GM18508 (cell line): ENCODE data around the gene DENND5B.
"Not testable (repeated sequence)": the region's sequence is repeated elsewhere in the genome, so short reads cannot be mapped to it uniquely, and the experiment has no call there.

Source experiments
- ATAC-seq: cut with Tn5 transposase; IDR thresholded peaks from one replicate; pipeline ENCODE4 v1.9.1; 2021; ENCODE audit warnings: moderate number of reproducible peaks; ENCODE audit not compliant: insufficient read depth, unreplicated experiment

Gene DENND5B

GRCh38 chr12:31514912-31515311 is 76.0 kb downstream of the DENND5B start:
- no peak for ATAC-seq

DNA sequence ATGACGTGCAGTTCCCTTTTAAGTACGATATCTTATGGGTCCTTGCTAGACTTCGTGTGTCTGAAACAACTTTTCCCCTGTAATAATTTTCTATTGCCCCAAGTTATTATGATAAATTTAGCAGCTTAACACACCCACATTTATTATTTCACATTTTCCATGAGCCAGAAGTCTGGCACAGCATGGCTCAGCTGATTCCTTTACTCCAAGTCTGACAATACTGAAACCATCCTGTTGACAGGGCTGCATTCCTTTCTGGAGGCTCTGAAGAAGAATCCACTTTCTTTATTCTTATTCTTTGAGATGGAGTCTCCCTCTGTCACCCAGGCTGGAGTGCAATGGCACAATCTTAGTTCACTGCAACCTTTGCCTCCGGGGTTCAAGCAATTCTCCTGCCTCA is 80.9 kb downstream of the DENND5B start:
- ATAC-seq, result no peak

GRCh38 chr12:31508436-31509150 is 82.3 kb downstream of the DENND5B start:
- ATAC-seq, result no peak

DNA sequence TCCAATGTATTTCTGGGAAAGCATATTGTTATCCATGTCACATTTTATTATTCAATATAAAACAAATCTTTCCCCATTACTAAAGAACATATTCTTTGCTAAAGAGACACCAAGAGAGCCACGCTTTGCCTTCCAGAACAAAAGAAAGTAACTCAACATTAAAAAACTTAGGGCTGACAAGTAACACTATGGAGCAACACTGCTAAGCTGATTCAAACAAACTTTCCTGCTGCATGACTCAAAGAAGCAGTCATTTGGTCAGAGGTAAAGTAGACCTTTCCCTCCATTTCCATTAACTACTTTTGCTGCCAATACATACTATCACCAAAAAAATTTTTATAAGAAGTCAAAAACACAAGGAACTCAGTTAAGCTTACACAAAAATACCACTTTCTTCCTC is 83.0 kb downstream of the DENND5B start:
- ATAC-seq, result no peak

DNA sequence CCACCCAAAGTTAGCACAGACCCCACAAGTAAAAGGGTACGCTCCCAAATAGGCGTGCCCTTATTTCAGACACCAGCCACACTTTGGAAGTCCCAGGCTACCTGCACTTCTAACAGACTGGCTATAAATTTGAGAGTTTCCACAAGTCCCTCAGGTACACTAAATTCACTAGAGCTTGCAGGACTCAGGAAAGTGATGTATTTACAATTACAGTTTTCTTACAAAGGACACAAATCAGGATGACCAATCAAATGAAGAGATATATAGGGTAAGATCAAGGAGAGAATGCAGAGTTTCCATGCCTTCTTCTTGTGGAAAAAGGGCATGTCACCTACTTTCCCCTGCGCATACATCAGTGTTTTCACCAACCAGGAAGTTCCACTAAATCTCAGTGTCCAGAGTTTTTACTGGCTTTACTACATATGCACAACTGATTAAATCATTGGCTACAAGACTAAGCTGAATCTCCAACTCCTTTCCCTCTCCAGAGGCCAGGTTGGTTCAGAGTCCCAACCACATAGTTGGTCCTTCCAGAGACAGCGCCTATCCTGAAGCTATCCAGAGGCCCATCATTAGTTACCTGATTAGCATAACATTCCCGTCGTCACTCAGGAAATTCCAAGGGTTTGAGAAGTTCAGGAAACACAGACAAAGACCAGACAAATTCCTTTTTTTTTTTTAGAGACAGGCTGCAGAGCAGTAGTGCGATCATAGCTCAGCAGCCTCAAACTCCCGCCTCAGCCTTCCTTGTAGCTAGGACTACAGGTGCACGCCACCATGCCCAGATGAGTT is 84.2 kb downstream of the DENND5B start:
- ATAC-seq, result no peak

- no peak for ATAC-seq
Measured at GRCh38 chr12:31504625-31505222, 86.2 kb downstream of the DENND5B start.

DNA sequence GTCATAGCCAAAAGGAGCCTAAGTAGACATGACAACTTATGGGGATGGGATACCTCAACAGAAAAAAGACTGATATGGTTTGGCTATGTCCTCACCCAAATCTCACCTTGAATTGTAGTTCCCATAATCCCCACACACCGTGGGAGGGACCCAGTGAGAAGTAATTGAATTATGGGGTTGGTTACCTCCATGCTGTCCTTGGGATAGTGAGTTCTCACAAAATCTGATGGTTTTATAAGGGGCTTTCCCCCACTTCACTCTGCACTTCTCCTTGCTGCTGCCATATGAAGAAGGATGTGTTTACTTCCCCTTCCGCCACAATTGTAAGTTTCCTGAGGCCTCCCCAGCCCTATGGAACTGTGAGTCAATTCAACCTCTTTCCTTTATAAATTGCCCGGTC is 89.9 kb downstream of the DENND5B start:
- not testable (repeated sequence) for ATAC-seq

- no peak for ATAC-seq
Measured at GRCh38 chr12:31499567-31499966, 91.4 kb downstream of the DENND5B start.

GRCh38 chr12:31498424-31498823 is 92.5 kb downstream of the DENND5B start:
- no peak for ATAC-seq

DNA sequence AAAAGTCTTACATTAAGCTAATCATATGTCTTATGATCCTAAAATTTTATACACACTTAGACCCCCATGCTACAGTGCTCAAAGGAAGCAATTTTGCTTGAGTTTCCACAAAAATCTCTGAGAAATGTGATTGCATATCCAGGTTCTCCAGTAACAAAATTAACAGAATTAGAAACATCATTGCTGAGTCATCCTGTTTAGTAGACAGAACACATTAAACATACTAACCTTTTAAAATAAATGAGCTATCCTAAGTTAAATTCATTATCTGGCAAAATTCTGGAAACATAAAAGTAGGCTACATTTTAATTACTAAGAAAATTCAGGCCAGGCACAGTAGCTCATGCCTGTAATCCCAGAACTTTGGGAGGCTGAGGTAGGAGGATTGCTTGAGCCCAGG is 94.7 kb downstream of the DENND5B start:
- no peak for ATAC-seq

DNA sequence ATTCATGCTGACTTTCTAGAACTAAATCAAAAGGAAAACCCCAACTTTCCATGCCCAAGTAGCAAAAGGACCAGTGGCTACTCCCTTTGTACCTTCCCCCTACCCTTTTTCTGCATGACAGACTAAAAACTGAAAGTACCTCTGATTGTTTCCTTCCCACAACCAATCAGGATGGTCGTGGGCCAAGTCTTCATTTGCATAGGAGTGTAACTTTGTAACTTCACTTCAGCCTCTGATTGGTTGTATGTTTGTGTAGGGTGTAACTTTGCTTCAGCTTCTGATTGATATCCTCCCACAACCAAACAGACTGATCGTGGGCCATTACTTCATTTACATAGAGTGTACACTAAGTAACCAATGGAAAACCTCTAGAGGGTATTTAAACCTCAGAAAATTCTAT is 96.5 kb downstream of the DENND5B start:
- no peak for ATAC-seq

DNA sequence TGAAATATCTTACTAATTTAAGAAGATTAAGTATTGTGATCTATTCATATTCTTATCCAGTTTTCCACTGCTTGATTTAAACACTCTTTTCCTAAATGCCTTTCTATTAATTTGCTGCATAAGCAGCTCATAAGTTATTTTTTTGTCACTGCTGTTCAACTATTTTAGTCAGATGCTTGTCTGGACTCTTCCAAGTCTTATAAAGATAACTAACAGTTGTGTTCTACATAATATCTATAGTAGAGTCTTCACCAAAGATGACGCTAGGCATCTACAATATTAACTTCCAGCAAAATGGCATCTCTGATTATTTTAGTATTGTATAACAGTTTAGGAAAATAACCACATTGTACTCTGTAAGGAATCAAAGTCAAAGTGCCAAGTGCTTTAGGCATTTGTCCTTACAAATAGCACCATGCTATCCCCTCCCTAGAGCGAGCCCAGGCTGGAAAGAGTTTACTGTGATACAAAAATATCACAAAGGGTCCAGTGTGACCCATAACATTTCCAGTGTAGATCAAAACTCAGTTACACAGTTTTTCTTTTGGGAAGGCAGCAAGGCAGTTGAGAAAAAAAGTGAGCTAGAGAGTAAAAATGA is 98.2 kb downstream of the DENND5B start:
- no peak for ATAC-seq

GRCh38 chr12:31491841-31492598 is 98.9 kb downstream of the DENND5B start:
- no peak for ATAC-seq

DNA sequence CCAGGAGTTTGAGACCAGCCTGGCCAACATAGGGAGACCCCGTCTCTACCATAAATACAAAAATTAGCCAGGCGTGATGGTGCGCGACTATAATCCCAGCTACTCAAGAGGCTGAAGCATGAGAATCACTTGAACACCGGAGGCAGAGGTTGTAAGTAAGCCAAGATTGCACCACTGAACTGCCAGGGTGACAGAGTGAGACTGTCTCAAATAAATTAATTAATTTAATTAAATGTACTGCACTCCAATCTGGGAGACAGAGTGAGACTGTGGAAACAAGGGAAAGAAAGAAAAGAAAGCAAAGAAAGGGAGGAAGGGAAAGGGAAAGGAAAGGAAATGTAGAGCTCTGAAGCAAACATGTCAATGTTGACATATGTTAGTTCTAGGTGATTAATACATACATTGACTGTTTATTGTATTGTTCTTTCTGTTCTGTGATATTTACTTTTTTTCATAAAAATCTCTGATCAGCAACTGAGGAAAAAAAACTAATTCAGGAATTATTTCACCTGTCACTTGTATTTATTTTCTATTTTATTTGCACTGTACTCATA is 99.6 kb downstream of the DENND5B start:
- ATAC-seq, result no peak

- ATAC-seq, result no peak
Measured at GRCh38 chr12:31488737-31489338, 102.1 kb downstream of the DENND5B start.

- ATAC-seq, result no peak
Measured at GRCh38 chr12:31485571-31485970, 105.4 kb downstream of the DENND5B start.

- ATAC-seq, result no peak
Measured at GRCh38 chr12:31482816-31483215, 108.1 kb downstream of the DENND5B start.

DNA sequence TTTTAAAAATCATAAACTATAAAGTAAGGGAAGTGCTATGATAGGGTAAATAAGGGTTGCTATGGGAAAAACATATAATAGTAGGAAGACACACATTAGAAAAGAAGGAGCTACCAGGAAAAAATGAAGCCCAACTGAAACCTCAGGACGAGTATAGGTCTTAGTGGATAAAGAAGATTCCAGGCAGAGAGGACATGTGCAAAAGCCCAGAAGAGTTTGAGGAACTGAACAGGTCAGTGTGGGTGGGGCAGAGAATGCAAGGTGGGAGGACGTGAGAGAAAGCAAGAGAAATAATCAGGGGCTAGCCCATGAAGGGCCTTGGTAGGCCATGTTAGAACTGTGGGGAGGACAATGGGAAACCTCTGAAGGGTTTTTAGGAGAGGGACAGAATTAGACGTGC is 109.5 kb downstream of the DENND5B start:
- no peak for ATAC-seq

DNA sequence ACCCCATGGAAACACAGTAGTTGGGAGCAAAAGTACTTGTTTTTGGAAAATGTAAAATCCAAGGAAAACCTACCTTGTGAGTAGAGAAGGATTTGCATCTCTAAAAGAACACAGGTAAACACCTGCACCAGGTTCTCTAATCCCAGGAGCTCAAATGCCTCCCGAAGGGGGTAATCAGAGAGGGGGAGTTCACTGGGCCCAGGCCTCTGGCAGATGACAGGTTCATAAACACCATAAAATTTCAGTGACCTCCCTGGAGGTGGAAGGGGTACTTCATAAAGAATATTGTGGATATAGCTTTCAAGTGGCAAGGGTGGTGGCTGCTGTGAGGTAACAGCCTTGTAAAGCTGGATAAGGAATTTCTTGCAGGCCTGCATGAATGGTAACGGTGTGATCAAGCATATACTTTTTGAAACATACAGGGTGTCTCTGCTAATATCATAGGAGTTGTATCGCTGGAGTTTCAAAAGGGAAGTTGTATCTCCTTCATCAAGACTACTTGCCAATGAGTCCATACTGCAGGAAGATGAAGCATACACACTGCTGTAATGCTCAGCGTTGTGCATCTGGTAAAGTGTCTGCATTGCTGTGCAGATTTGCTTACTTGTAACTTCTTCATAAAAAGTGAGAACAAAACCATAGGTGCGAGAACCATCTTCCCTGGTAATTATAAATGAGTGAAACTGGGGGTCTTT is 111.3 kb downstream of the DENND5B start:
- ATAC-seq, result no peak
